Gastrocnemius medialis (tissue), 4 donors: ENCODE results near the gene TRAF4. TPM values are rescaled to one million over a fixed set of nuclear protein-coding genes. Genes with fewer than 3 reads are reported as not detected.
"Not testable (repeated sequence)": the region's sequence is repeated elsewhere in the genome, so short reads cannot be mapped to it uniquely, and the experiment has no call there.

ENCODE experiments used
- ATAC-seq, 2 donors: fragments of 150-250 bp; one replicate each; pipeline ENCODE4 v1.9.1; 2016
- DNase-seq, 2 donors: peaks; one replicate each; pipeline ENCODE4 v3.0.0-alpha.2; 2019
- H3K27ac ChIP-seq, 4 donors: fragments of 200-600 bp; sonication (generic); 1 replicate in 1 of 4; 2 replicates in 3 of 4; pipeline ENCODE4 v1.5.1; 2016 to 2018; ENCODE audit warnings: mild to moderate bottlenecking in 2 of 4, moderate library complexity in 1 of 4
- H3K27me3 ChIP-seq, 3 donors: fragments of 200-600 bp; sonication (generic) in 2 of 3; 1 replicate in 1 of 3; 2 replicates in 2 of 3; pipeline versions ENCODE4 v1.5.1 to v1.6.0; 2016 to 2019; ENCODE audit warnings: mild to moderate bottlenecking in 1 of 3, moderate library complexity in 1 of 3
- H3K36me3 ChIP-seq, 2 donors: fragments of 200-600 bp; sonication (generic) in 1 of 2; one replicate each; pipeline ENCODE4 v1.5.1; 2017 to 2018
- H3K4me1 ChIP-seq, 2 donors: fragments of 200-600 bp; sonication (generic) in 1 of 2; one replicate each; pipeline ENCODE4 v1.5.1; 2016 to 2017; ENCODE audit warnings: mild to moderate bottlenecking in 2 of 2
- H3K4me3 ChIP-seq, 4 donors: fragments of 200-600 bp; sonication (generic) in 3 of 4; 1 replicate in 1 of 4; 2 replicates in 3 of 4; pipeline ENCODE4 v1.5.1; 2016 to 2019; ENCODE audit warnings: mild to moderate bottlenecking in 2 of 4
- H3K9me3 ChIP-seq, 3 donors: fragments of 200-600 bp; sonication (generic) in 2 of 3; 1 replicate in 1 of 3; 2 replicates in 2 of 3; pipeline ENCODE4 v1.5.1; 2016 to 2019
- CTCF ChIP-seq, 5 experiments: fragments of 450-650 bp in 3 of 5; fragments of 200-600 bp in 2 of 5; sonication (generic) in 2 of 5; IDR thresholded peaks in 4 of 5; conservative IDR thresholded peaks in 1 of 5; 1 replicate in 4 of 5; 2 replicates in 1 of 5; pipeline ENCODE4 v1.5.1; 2016 to 2019; ENCODE audit warnings: antibody characterized with exemption in 5 of 5, mild to moderate bottlenecking in 3 of 5, moderate library complexity in 3 of 5
- POLR2A ChIP-seq, 2 donors: fragments of 450-650 bp; IDR thresholded peaks; one replicate each; pipeline ENCODE4 v1.6.1; 2017; ENCODE audit warnings: antibody characterized with exemption in 2 of 2, mild to moderate bottlenecking in 2 of 2, moderate library complexity in 2 of 2
- in situ Hi-C, 4 donors: fragments of 200-750 bp; cut with MboI; loops; one replicate each; pipeline versions ENCODE4 v1.15.0 to v1.8.0; 2017; ENCODE audit warnings: low sequenced_read_pairs in 4 of 4
- intact Hi-C: fragments of 100-400 bp; cut with DNase I; formaldehyde crosslinking; loops from one replicate; pipeline ENCODE4 v1.15.1; 2023; ENCODE audit warnings: low total_unique reads
- total RNA-seq, 4 donors: library from RNA; depleted of rRNA; stranded (reverse); fragments of >200 nt; gene quantifications; one replicate each; pipeline versions ENCODE4 v1.1.0 to v1.2.3, GENCODE V29; 2016

Gene TRAF4
- total RNA-seq, 4 donors from 2014 or later, result 2.0 to 6.4 (median 3.8) TPM

GRCh38 chr17:28735242-28735722, 8.5 kb upstream of the TRAF4 start:
- in situ Hi-C loops (no loop called here), intact Hi-C loops (no loop called here)
- Histone ChIP-seq H3K36me3 (no peaks in the 10 kb centered on the region), H3K27me3 (no peaks in the 10 kb centered on the region), H3K27ac (peak overlapping the region in 1 of 4 donors; percentile 11), H3K4me3 (no peak overlapping the region), H3K9me3 (no peaks in the 10 kb centered on the region), H3K4me1 (peaks cover 0 to 5% of the 10 kb centered on the region in 2 donors)
- TF ChIP-seq POLR2A (IDR thresholded peaks at IDR 0.05) (no peak), CTCF (IDR thresholded peaks at IDR 0.05 in 4 of 5, conservative IDR thresholded peaks at IDR 0.05 in 1 of 5) (no peak)
- ATAC-seq (peak; percentile 94), DNase-seq (peak in 1 of 2 donors; percentile 69)

GRCh38 chr17:28735913-28736769, 7.7 kb upstream of the TRAF4 start:
- H3K9me3 ChIP-seq, H3K36me3 ChIP-seq, ATAC-seq, DNase-seq, intact Hi-C loops, H3K27me3 ChIP-seq, H3K4me1 ChIP-seq, H3K27ac ChIP-seq, in situ Hi-C loops, H3K4me3 ChIP-seq: not testable (repeated sequence)

DNA sequence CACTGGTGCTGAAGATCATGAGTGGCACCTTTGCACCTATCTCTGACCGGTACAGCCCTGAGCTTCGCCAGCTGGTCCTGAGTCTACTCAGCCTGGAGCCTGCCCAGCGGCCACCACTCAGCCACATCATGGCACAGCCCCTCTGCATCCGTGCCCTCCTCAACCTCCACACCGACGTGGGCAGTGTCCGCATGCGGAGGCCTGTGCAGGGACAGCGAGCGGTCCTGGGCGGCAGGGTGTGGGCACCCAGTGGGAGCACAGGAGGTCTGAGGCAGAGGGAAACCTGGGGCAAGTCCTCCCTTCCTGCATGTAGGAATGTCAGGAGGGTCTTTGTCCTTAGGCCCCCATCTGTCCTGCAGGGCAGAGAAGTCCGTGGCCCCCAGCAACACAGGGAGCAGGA, 6.5 kb upstream of the TRAF4 start:
- in situ Hi-C loops, result no loop called here
- Histone ChIP-seq H3K27me3 (no peaks in the 10 kb centered on the region), H3K27ac (no peak overlapping the region), H3K4me3 (no peak overlapping the region), H3K4me1 (peaks cover 0 to 5% of the 10 kb centered on the region in 2 donors), H3K9me3 (no peaks in the 10 kb centered on the region), H3K36me3 (no peaks in the 10 kb centered on the region)
- ATAC-seq (no peak), DNase-seq (no peak)
- TF ChIP-seq POLR2A (IDR thresholded peaks at IDR 0.05) (no peak), CTCF (IDR thresholded peaks at IDR 0.05 in 4 of 5, conservative IDR thresholded peaks at IDR 0.05 in 1 of 5) (no peak)
- intact Hi-C loops, result no loop called here

GRCh38 chr17:28737770-28738679, 5.8 kb upstream of the TRAF4 start:
- in situ Hi-C loops (no loop called here), intact Hi-C loops (no loop called here)
- H3K27me3 ChIP-seq, result no peaks in the 10 kb centered on the region
- no peak overlapping the region for H3K27ac ChIP-seq
- ATAC-seq (no peak), DNase-seq (no peak)
- TF ChIP-seq CTCF (IDR thresholded peaks at IDR 0.05 in 4 of 5, conservative IDR thresholded peaks at IDR 0.05 in 1 of 5) (no peak), POLR2A (IDR thresholded peaks at IDR 0.05) (no peak)
- peaks cover 1 to 5% of the 10 kb centered on the region in 2 donors for H3K4me1 ChIP-seq
- no peaks in the 10 kb centered on the region for H3K36me3 ChIP-seq
- no peak overlapping the region for H3K4me3 ChIP-seq
- no peaks in the 10 kb centered on the region for H3K9me3 ChIP-seq
